Uterus (tissue), 4 donors: ENCODE data around the gene IKBKE. TPM values are rescaled to one million over a fixed set of nuclear protein-coding genes. Genes with fewer than 3 reads are reported as not detected.

Experiments used
- DNase-seq, 2 donors: peaks; one replicate each; pipeline ENCODE4 v3.0.0-alpha.2; 2019 to 2020
- H3K27ac ChIP-seq, 2 donors: fragments of 200-600 bp; sonication (generic); 1 replicate in 1 of 2; 2 replicates in 1 of 2; pipeline ENCODE4 v1.5.1; 2016 to 2018
- H3K27me3 ChIP-seq, 2 donors: fragments of 200-600 bp; sonication (generic); one replicate each; pipeline ENCODE4 v1.5.1; 2018 to 2019; ENCODE audit warnings: control low read depth in 1 of 2
- H3K36me3 ChIP-seq, 2 donors: fragments of 200-600 bp; sonication (generic); one replicate each; pipeline ENCODE4 v1.5.1; 2019; ENCODE audit warnings: control low read depth in 1 of 2
- H3K4me1 ChIP-seq, 2 donors: fragments of 200-600 bp; sonication (generic); one replicate each; pipeline ENCODE4 v1.5.1; 2018 to 2019; ENCODE audit warnings: control low read depth in 1 of 2
- H3K4me3 ChIP-seq, 2 donors: fragments of 200-600 bp; sonication (generic); 1 replicate in 1 of 2; 2 replicates in 1 of 2; pipeline ENCODE4 v1.5.1; 2018 to 2019; ENCODE audit warnings: mild to moderate bottlenecking in 1 of 2
- H3K9me3 ChIP-seq, 2 donors: fragments of 200-600 bp; sonication (generic); one replicate each; pipeline ENCODE4 v1.5.1; 2019; ENCODE audit warnings: control low read depth in 1 of 2
- CTCF ChIP-seq, 4 experiments: fragments of 200-600 bp in 2 of 4; fragments of 450-650 bp in 2 of 4; sonication (generic) in 2 of 4; IDR thresholded peaks; one replicate each; pipeline ENCODE4 v1.5.1; 2016 to 2019; ENCODE audit warnings: antibody characterized with exemption in 4 of 4, mild to moderate bottlenecking in 2 of 4, moderate library complexity in 1 of 4
- POLR2A ChIP-seq, 2 donors: fragments of 450-650 bp; IDR thresholded peaks; one replicate each; pipeline ENCODE4 v1.6.1; 2016; ENCODE audit warnings: antibody characterized with exemption in 2 of 2, mild to moderate bottlenecking in 1 of 2, moderate library complexity in 1 of 2
- intact Hi-C: fragments of 100-400 bp; cut with DNase I; formaldehyde crosslinking; loops from one replicate; pipeline ENCODE4 v1.15.1; 2023; ENCODE audit warnings: low total_unique reads
- total RNA-seq, 4 donors: library from RNA; depleted of rRNA in 3 of 4; stranded (reverse); fragments of >200 nt in 3 of 4; gene quantifications; one replicate each; pipeline versions ENCODE4 v1.1.0 to v1.2.4, GENCODE V29; 2014 to 2023
- donor health status: DM: yes; HTN: yes; CAD: no.

The IKBKE gene
- total RNA-seq, 4 donors from 2014 or later = 1.5 to 6.7 TPM; not detected in 2

- intact Hi-C loops = no loop called here
- no peaks in the 10 kb centered on the region for H3K36me3 ChIP-seq
- no peaks in the 10 kb centered on the region for H3K4me1 ChIP-seq
- no peak overlapping the region for H3K4me3 ChIP-seq
- no peak for DNase-seq
- H3K27me3 ChIP-seq = no peaks in the 10 kb centered on the region
- H3K27ac ChIP-seq = no peak overlapping the region
- H3K9me3 ChIP-seq = no peaks in the 10 kb centered on the region
- TF ChIP-seq CTCF (IDR thresholded peaks at IDR 0.05) (no peak), POLR2A (IDR thresholded peaks at IDR 0.05) (no peak)
Observed at GRCh38 chr1:206521127-206521526, 50.9 kb downstream of the IKBKE start.

- intact Hi-C loops = no loop called here
- Histone ChIP-seq H3K36me3 (no peaks in the 10 kb centered on the region), H3K9me3 (no peaks in the 10 kb centered on the region), H3K27me3 (no peaks in the 10 kb centered on the region), H3K27ac (no peak overlapping the region), H3K4me3 (no peak overlapping the region), H3K4me1 (no peaks in the 10 kb centered on the region)
- TF ChIP-seq CTCF (IDR thresholded peaks at IDR 0.05) (no peak), POLR2A (IDR thresholded peaks at IDR 0.05) (no peak)
- no peak for DNase-seq
Observed at GRCh38 chr1:206521694-206522402, 51.6 kb downstream of the IKBKE start.

- Histone ChIP-seq H3K4me1 (no peaks in the 10 kb centered on the region), H3K36me3 (no peaks in the 10 kb centered on the region), H3K27ac (no peak overlapping the region), H3K9me3 (no peaks in the 10 kb centered on the region), H3K4me3 (no peak overlapping the region), H3K27me3 (no peaks in the 10 kb centered on the region)
- intact Hi-C loops = no loop called here
- TF ChIP-seq CTCF (IDR thresholded peaks at IDR 0.05) (no peak), POLR2A (IDR thresholded peaks at IDR 0.05) (no peak)
- DNase-seq = no peak
Observed at GRCh38 chr1:206524739-206525364, 54.6 kb downstream of the IKBKE start.

GRCh38 chr1:206526064-206526911, 56.0 kb downstream of the IKBKE start:
- no peak overlapping the region for H3K4me3 ChIP-seq
- TF ChIP-seq CTCF (IDR thresholded peaks at IDR 0.05) = no peak
- TF ChIP-seq POLR2A (IDR thresholded peaks at IDR 0.05) = no peak
- no peaks in the 10 kb centered on the region for H3K9me3 ChIP-seq
- no peaks in the 10 kb centered on the region for H3K4me1 ChIP-seq
- no peaks in the 10 kb centered on the region for H3K27me3 ChIP-seq
- intact Hi-C loops = no loop called here
- no peak for DNase-seq
- H3K36me3 ChIP-seq = no peaks in the 10 kb centered on the region
- H3K27ac ChIP-seq = no peak overlapping the region

- H3K27me3 ChIP-seq = no peaks in the 10 kb centered on the region
- H3K4me1 ChIP-seq = no peaks in the 10 kb centered on the region
- no peak for DNase-seq
- H3K36me3 ChIP-seq = no peaks in the 10 kb centered on the region
- no peak overlapping the region for H3K27ac ChIP-seq
- no peaks in the 10 kb centered on the region for H3K9me3 ChIP-seq
- H3K4me3 ChIP-seq = no peak overlapping the region
- intact Hi-C loops = no loop called here
- TF ChIP-seq POLR2A (IDR thresholded peaks at IDR 0.05) (no peak), CTCF (IDR thresholded peaks at IDR 0.05) (no peak)
Observed at GRCh38 chr1:206529425-206529824, 59.1 kb downstream of the IKBKE start.
